Measurements from ENCODE around the gene WRNIP1.

GRCh38 chr6:2812695-2813094, 47.5 kb downstream of the WRNIP1 start:
- TF ChIP-seq POLR2A (IDR thresholded peaks at IDR 0.05) (no peak), CTCF (IDR thresholded peaks at IDR 0.05) (no peak)
